Measurements from ENCODE around the gene BLNK. TPM values are rescaled to one million over a fixed set of nuclear protein-coding genes. Genes with fewer than 3 reads are reported as not detected.

The BLNK gene
- total RNA-seq, 1 experiment from 2014 or later, result 1.0 TPM

DNA sequence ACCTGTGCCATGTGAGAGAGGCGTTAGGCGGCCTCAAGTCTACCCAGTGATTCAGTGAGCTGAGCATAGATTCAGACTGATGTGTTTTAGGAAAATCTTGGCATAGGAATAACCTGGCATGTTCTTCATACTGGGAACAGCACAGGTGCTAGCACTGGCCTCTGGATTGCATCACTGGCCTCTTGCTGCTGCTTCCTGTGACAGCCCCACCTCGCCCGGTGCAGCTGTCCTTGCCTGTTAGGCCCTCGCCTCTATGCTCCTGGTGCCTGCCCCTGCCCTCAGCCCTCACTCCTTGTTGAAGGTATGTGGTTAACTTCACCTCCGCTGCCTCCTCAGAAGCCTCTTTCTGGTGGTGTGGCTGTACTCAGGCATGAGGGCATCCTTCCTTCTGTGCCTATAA lies 46.2 kb downstream of the BLNK start:
- Histone ChIP-seq H3K36me3 (ENCODE audit: low read depth) (no peaks in the 10 kb centered on the region), H4K20me1 (ENCODE audit: insufficient read depth) (no peaks in the 10 kb centered on the region), H3K27me3 (ENCODE audit: insufficient read depth, low read depth) (no peaks in the 10 kb centered on the region), H3K27ac (no peak overlapping the region), H3K4me3 (no peak overlapping the region), H3K79me2 (ENCODE audit: low read depth) (no peaks in the 10 kb centered on the region), H2AFZ (no peak overlapping the region), H3K9me2 (ENCODE audit: insufficient read depth) (no peaks in the 10 kb centered on the region), H3K9me3 (ENCODE audit: insufficient read depth, low read depth) (no peaks in the 10 kb centered on the region), H3K4me2 (no peak overlapping the region), H3F3A (ENCODE audit: insufficient read depth, low read depth) (no peaks in the 10 kb centered on the region), H3K4me1 (replicated peaks; ENCODE audit: insufficient read depth) (no peaks in the 10 kb centered on the region)
- TF ChIP-seq, protein P1, sequence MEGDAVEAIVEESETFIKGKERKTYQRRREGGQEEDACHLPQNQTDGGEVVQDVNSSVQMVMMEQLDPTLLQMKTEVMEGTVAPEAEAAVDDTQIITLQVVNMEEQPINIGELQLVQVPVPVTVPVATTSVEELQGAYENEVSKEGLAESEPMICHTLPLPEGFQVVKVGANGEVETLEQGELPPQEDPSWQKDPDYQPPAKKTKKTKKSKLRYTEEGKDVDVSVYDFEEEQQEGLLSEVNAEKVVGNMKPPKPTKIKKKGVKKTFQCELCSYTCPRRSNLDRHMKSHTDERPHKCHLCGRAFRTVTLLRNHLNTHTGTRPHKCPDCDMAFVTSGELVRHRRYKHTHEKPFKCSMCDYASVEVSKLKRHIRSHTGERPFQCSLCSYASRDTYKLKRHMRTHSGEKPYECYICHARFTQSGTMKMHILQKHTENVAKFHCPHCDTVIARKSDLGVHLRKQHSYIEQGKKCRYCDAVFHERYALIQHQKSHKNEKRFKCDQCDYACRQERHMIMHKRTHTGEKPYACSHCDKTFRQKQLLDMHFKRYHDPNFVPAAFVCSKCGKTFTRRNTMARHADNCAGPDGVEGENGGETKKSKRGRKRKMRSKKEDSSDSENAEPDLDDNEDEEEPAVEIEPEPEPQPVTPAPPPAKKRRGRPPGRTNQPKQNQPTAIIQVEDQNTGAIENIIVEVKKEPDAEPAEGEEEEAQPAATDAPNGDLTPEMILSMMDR (conservative IDR thresholded peaks at IDR 0.05), result no peak
- no peak for TF ChIP-seq EZH2 (IDR thresholded peaks at IDR 0.05; ENCODE audit: low read depth)
- ChIA-PET POLR2A (ENCODE audit: unreplicated experiment) (no interaction called here), CTCF (no interaction called here)
- no peak for DNase-seq
- BruUV-seq (replicated peaks), result no TSS peak
- intact Hi-C loops (cut with micrococcal nuclease; ENCODE audit: unreplicated experiment), result loop anchor here (10.0 kb wide), 1 partner anchor 210 kb away; no protein-coding TSS in a partner anchor

DNA sequence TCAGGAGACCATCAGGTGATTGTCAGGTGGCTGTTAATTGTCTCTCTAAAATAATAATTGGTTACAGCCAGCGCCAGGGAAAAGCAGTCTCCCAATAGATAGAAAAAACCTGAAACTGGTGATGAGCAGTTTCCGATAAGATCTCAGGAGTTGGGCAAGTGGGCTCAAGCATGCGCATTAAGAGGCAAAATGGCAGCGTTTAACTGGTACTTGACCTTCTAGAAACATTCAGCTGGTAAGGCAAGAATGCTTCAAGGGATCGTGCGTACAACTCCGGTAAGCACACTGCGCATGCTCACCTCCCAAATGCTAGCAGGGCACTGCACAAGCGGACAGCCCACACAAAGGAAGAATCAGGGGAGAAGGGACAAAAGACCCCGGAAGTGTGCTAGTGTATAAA lies 48.5 kb downstream of the BLNK start:
- H3K4me1 ChIP-seq (replicated peaks; ENCODE audit: insufficient read depth), result no peaks in the 10 kb centered on the region
- POLR2A ChIA-PET (ENCODE audit: unreplicated experiment), result no interaction called here
- no peak overlapping the region for H3K4me2 ChIP-seq
- H3F3A ChIP-seq (ENCODE audit: insufficient read depth, low read depth), result no peaks in the 10 kb centered on the region
- TF ChIP-seq, protein P1 (conservative IDR thresholded peaks at IDR 0.05), result no peak
- no peak for TF ChIP-seq EZH2 (IDR thresholded peaks at IDR 0.05; ENCODE audit: low read depth)
- H4K20me1 ChIP-seq (ENCODE audit: insufficient read depth), result no peaks in the 10 kb centered on the region
- H3K9me2 ChIP-seq (ENCODE audit: insufficient read depth), result no peaks in the 10 kb centered on the region
- H3K36me3 ChIP-seq (ENCODE audit: low read depth), result no peaks in the 10 kb centered on the region
- DNase-seq, result no peak
- no peaks in the 10 kb centered on the region for H3K9me3 ChIP-seq (ENCODE audit: insufficient read depth, low read depth)
- CTCF ChIA-PET, result no interaction called here
- no peak overlapping the region for H3K4me3 ChIP-seq
- no peaks in the 10 kb centered on the region for H3K79me2 ChIP-seq (ENCODE audit: low read depth)
- no TSS peak for BruUV-seq (replicated peaks)
- no peak overlapping the region for H3K27ac ChIP-seq
- intact Hi-C loops (cut with micrococcal nuclease; ENCODE audit: unreplicated experiment), result loop anchor here (10.0 kb wide), 1 partner anchor 208 kb away; no protein-coding TSS in a partner anchor
- no peak overlapping the region for H2AFZ ChIP-seq
- no peaks in the 10 kb centered on the region for H3K27me3 ChIP-seq (ENCODE audit: insufficient read depth, low read depth)

DNA sequence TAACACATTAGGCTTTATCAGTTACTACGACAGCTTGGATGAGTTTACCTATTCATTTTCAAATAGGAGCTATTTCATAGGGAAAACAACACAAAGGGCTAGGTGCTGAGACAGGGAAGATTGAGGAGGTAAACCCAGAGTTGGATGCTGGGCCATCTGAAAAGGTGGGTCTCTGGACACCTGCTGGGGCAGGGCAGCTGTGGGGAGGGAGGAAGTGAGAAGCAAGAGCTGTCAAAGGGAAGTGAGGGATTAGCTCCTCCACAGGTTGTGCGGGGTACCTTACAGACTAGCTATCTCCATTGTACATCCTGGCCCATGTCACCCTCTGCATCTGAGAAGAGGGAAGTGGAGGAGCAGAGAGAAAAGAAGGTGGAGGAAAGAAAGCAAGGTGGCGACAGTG lies 48.9 kb downstream of the BLNK start:
- Histone ChIP-seq H3K27ac (no peak overlapping the region), H3K79me2 (ENCODE audit: low read depth) (no peaks in the 10 kb centered on the region), H4K20me1 (ENCODE audit: insufficient read depth) (no peaks in the 10 kb centered on the region), H3K4me3 (no peak overlapping the region), H3K27me3 (ENCODE audit: insufficient read depth, low read depth) (no peaks in the 10 kb centered on the region), H3K4me2 (no peak overlapping the region), H3F3A (ENCODE audit: insufficient read depth, low read depth) (no peaks in the 10 kb centered on the region), H3K36me3 (ENCODE audit: low read depth) (no peaks in the 10 kb centered on the region), H3K9me3 (ENCODE audit: insufficient read depth, low read depth) (no peaks in the 10 kb centered on the region), H2AFZ (no peak overlapping the region), H3K9me2 (ENCODE audit: insufficient read depth) (no peaks in the 10 kb centered on the region), H3K4me1 (replicated peaks; ENCODE audit: insufficient read depth) (no peaks in the 10 kb centered on the region)
- intact Hi-C loops (cut with micrococcal nuclease; ENCODE audit: unreplicated experiment), result loop anchor here (10.0 kb wide), 1 partner anchor 208 kb away; no protein-coding TSS in a partner anchor
- TF ChIP-seq, protein P1 (conservative IDR thresholded peaks at IDR 0.05), result no peak
- TF ChIP-seq EZH2 (IDR thresholded peaks at IDR 0.05; ENCODE audit: low read depth), result no peak
- DNase-seq, result no peak
- ChIA-PET POLR2A (ENCODE audit: unreplicated experiment) (no interaction called here), CTCF (no interaction called here)
- no TSS peak for BruUV-seq (replicated peaks)
